HEK293 (cell line): ENCODE results near the gene TYW1B.
"Not testable (repeated sequence)": the region's sequence is repeated elsewhere in the genome, so short reads cannot be mapped to it uniquely, and the experiment has no call there.

ENCODE experiments used
- YY1 ChIP-seq: fragments of 450-650 bp; formaldehyde crosslinking; IDR thresholded peaks from 2 replicates; pipeline ENCODE4 v1.5.1; 2018; ENCODE audit warnings: missing biosample characterization, missing genetic modification characterization
- ZBTB1 ChIP-seq: fragments of 450-650 bp; formaldehyde crosslinking; IDR thresholded peaks from 2 replicates; pipeline ENCODE4 v1.5.1; 2016; ENCODE audit warnings: missing biosample characterization, missing genetic modification characterization
- ZNF274 ChIP-seq, 2 experiments: fragments of 200-500 bp in 1 of 2; fragments of 450-650 bp in 1 of 2; sonication (Bioruptor generic) in 1 of 2; formaldehyde crosslinking in 1 of 2; IDR thresholded peaks; 2 replicates each; pipeline versions ENCODE4 v1.5.1 to v1.6.1; 2014 to 2016; ENCODE audit warnings: borderline replicate concordance in 1 of 2, inconsistent platforms in 1 of 2, low read length in 1 of 2, missing biosample characterization in 1 of 2, missing genetic modification characterization in 1 of 2
- ZNF776 ChIP-seq: fragments of 450-650 bp; formaldehyde crosslinking; IDR thresholded peaks from 2 replicates; pipeline ENCODE4 v1.5.0; 2017; ENCODE audit warnings: missing biosample characterization, missing genetic modification characterization, borderline replicate concordance
- ZNF791 ChIP-seq: fragments of 450-650 bp; formaldehyde crosslinking; IDR thresholded peaks from 2 replicates; pipeline ENCODE4 v1.5.1; 2016; ENCODE audit warnings: missing biosample characterization, missing genetic modification characterization

DNA sequence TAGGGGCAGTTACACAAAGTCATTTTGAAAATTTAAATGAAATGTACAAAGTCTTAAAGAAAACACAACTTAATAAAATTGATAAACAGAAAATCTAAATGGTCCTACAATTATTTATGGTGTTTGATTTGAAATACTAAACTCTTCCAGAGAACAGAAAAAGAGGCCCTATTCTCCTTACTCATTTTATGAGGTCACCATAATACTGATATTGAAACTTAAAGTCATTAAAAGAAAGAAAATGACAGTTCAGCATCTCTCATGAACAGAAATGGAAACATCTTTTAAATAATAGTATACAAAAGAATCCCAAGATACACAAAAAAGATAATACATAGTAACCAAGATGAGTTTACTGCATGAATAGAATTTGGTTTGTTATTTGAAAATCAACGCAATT is 184.3 kb downstream of the TYW1B start:
- TF ChIP-seq ZNF274 (IDR thresholded peaks at IDR 0.05; ENCODE audit: low read length); ZNF274 (tag by site-specific recombination; IDR thresholded peaks at IDR 0.05; ENCODE audit: borderline replicate concordance); ZNF791 (tag by site-specific recombination); ZBTB1 (tag by site-specific recombination); YY1; ZNF776 (tag by site-specific recombination): not testable (repeated sequence)
